K562 (cell line): Measurements from ENCODE around the gene IPO7. TPM values are rescaled to one million over a fixed set of nuclear protein-coding genes. Genes with fewer than 3 reads are reported as not detected.
A peak's percentile ranks its signal among the peaks of the same experiment; 100 is the strongest.

Experiments used
- CREB3L1 ChIP-seq: fragments of 450-650 bp; IDR thresholded peaks from 2 replicates; pipeline ENCODE4 v1.6.1; 2014; ENCODE audit warnings: low read depth, mild to moderate bottlenecking, moderate library complexity, borderline replicate concordance
- GATAD2B ChIP-seq: fragments of 450-650 bp; IDR thresholded peaks from 2 replicates; pipeline ENCODE4 v1.6.1; 2017; ENCODE audit warnings: mild to moderate bottlenecking, borderline replicate concordance
- HMG20B ChIP-seq: fragments of 250-450 bp; sonication (Bioruptor Pico); IDR thresholded peaks from 2 replicates; pipeline ENCODE4 v1.5.0; 2021; ENCODE audit warnings: mild to moderate bottlenecking
- KLF10 ChIP-seq: fragments of 250-450 bp; sonication (Bioruptor Pico); IDR thresholded peaks from 2 replicates; pipeline ENCODE4 v1.6.1; 2021; ENCODE audit warnings: matching md5 sums
- NR2C1 ChIP-seq, 2 experiments: fragments of 450-650 bp; IDR thresholded peaks; 2 replicates each; pipeline ENCODE4 v1.6.1; 2017; ENCODE audit warnings: mild to moderate bottlenecking in 2 of 2, antibody characterized with exemption in 1 of 2, inconsistent platforms in 1 of 2, missing compliant biosample characterization in 1 of 2, missing genetic modification characterization in 1 of 2
- NR2C2 ChIP-seq, 2 experiments: fragments of 200-800 bp in 1 of 2; sonication (Bioruptor generic) in 1 of 2; sonication (generic) in 1 of 2; formaldehyde crosslinking in 1 of 2; IDR thresholded peaks; 2 replicates each; pipeline versions ENCODE4 v1.6.1 to v1.8.0; 2016 to 2022; ENCODE audit warnings: mild to moderate bottlenecking in 1 of 2, missing compliant biosample characterization in 1 of 2, missing genetic modification characterization in 1 of 2, missing genetic modification reagents in 1 of 2
- PATZ1 ChIP-seq: fragments of 250-450 bp; sonication (Bioruptor Pico); IDR thresholded peaks from 2 replicates; pipeline ENCODE4 v1.5.0; 2020; ENCODE audit warnings: mild to moderate bottlenecking, borderline replicate concordance
- RBBP5 ChIP-seq: fragments of 200-600 bp; sonication (generic); IDR thresholded peaks from 2 replicates; pipeline ENCODE4 v1.6.1; 2012; ENCODE audit warnings: borderline replicate concordance, mild to moderate bottlenecking, low read length, control low read depth, inconsistent platforms; ENCODE audit not compliant: insufficient read depth, poor library complexity, severe bottlenecking
- SMAD4 ChIP-seq: fragments of 250-450 bp; sonication (Bioruptor Pico); conservative IDR thresholded peaks from 2 replicates; pipeline ENCODE4 v1.8.0; 2021; ENCODE audit warnings: inconsistent platforms, mild to moderate bottlenecking, moderate library complexity
- SNAPC5 ChIP-seq: fragments of 250-450 bp; sonication (Bioruptor Pico); IDR thresholded peaks from 2 replicates; pipeline ENCODE4 v1.8.0; 2021; ENCODE audit warnings: moderate library complexity, mild to moderate bottlenecking, inconsistent platforms
- SP1 ChIP-seq: sonication (generic); formaldehyde crosslinking; IDR thresholded peaks from 2 replicates; pipeline ENCODE4 v1.8.1; 2022; ENCODE audit warnings: mild to moderate bottlenecking, missing genetic modification reagents
- TAF9B ChIP-seq: fragments of 450-650 bp; IDR thresholded peaks from 2 replicates; pipeline ENCODE4 v1.6.1; 2018; ENCODE audit warnings: mild to moderate bottlenecking; ENCODE audit not compliant: partially characterized antibody
- ZNF239 ChIP-seq: fragments of 250-450 bp; sonication (Bioruptor Pico); IDR thresholded peaks from 2 replicates; pipeline ENCODE4 v1.4.0; 2020; ENCODE audit warnings: mild to moderate bottlenecking
- ZNF511 ChIP-seq: sonication (generic); formaldehyde crosslinking; IDR thresholded peaks from 2 replicates; pipeline ENCODE4 v1.8.0; 2022; ENCODE audit warnings: mild to moderate bottlenecking, missing genetic modification reagents
- ZNF655 ChIP-seq: fragments of 250-450 bp; sonication (Bioruptor Pico); IDR thresholded peaks from 2 replicates; pipeline ENCODE4 v1.5.0; 2021
- ZNF740 ChIP-seq, 3 experiments: fragments of 200-800 bp in 1 of 3; sonication (Bioruptor generic) in 1 of 3; sonication (generic) in 1 of 3; formaldehyde crosslinking in 1 of 3; IDR thresholded peaks; 2 replicates each; pipeline versions ENCODE4 v1.6.1 to v1.8.0; 2016 to 2022; ENCODE audit warnings: mild to moderate bottlenecking in 2 of 3, missing compliant biosample characterization in 2 of 3, missing genetic modification characterization in 2 of 3, missing genetic modification reagents in 1 of 3
- polyA plus RNA-seq, 8 experiments: library from polyadenylated mRNA; depleted of rRNA in 4 of 8; stranded (reverse) in 5 of 8; unstranded in 3 of 8; fragments of >200 nt; fragmentation: Nextera tagmentation in 2 of 8; fragmentation: Illumina TruSeq in 1 of 8; extraction: Ambion mirVana in 2 of 8; extraction: Trizol in 1 of 8; gene quantifications; 2 replicates each; pipeline versions ENCODE4 v1.2.1 to v1.2.3, GENCODE V29; 2011 to 2014; ENCODE audit warnings: inconsistent platforms in 1 of 8, missing spikeins in 1 of 8
- total RNA-seq, 7 experiments: library from RNA; depleted of rRNA in 6 of 7; stranded (reverse); fragments of >200 nt in 6 of 7; fragmentation: Illumina TruSeq in 2 of 7; extraction: Trizol in 2 of 7; gene quantifications; 2 replicates each; pipeline versions ENCODE4 v1.2.1 to v1.2.3, GENCODE V29; 2011 to 2021; ENCODE audit warnings: low replicate concordance in 1 of 7

Gene IPO7
- total and polyA plus RNA-seq, 9 of the 15 experiments (the other 6 are each of a cell fraction or from before 2014, with no cell fraction given): 23.6 to 138 (median 110) TPM

- TF ChIP-seq ZNF655 (CRISPR knock-in tag) (no peak), TAF9B (peak; percentile 78), SMAD4 (CRISPR knock-in tag) (peak; percentile 98), CREB3L1 (peak; percentile 90), NR2C1 (IDR thresholded peaks at IDR 0.05) (no peak), NR2C1 (tag; IDR thresholded peaks at IDR 0.05) (peak; percentile 50), HMG20B (CRISPR knock-in tag) (no peak), NR2C2 (CRISPR knock-in tag; IDR thresholded peaks at IDR 0.05) (no peak; the same call in 1 of the 2 replicates), NR2C2 (tag; IDR thresholded peaks at IDR 0.05) (peak; percentile 74), SP1 (CRISPR knock-in tag) (peak; percentile 90), SNAPC5 (CRISPR knock-in tag) (no peak), PATZ1 (CRISPR knock-in tag) (0 out of 2 replicates have a peak, but pooled peaks have one; percentile 40), ZNF511 (CRISPR knock-in tag) (no peak), RBBP5 (peak; percentile 51), ZNF740 (CRISPR knock-in tag; IDR thresholded peaks at IDR 0.05) (peak; percentile 81), ZNF740 (tag; IDR thresholded peaks at IDR 0.05) (peak in 1 of 2 experiments; percentile 72; a peak in 1 of 4 replicates), KLF10 (CRISPR knock-in tag) (no peak), ZNF239 (peak; percentile 59; the same call in 1 of the 2 replicates), GATAD2B (peak; percentile 70)
These were observed 20.2 kb upstream of the IPO7 start (continued) for GRCh38 chr11:9363954-9364912.
